Retinal pigment epithelial cell (primary cell): ENCODE results near the gene TRAK2.
A peak's percentile ranks its signal among the peaks of the same experiment; 100 is the strongest.

Source experiments
- DNase-seq: peaks from one replicate; pipeline ENCODE4 v3.0.0-alpha.2; 2010; ENCODE audit warnings: low read depth
- H3K4me3 ChIP-seq: 2 replicates; pipeline ENCODE4 v1.5.1; 2011; ENCODE audit warnings: mild to moderate bottlenecking, low read length, control low read depth, moderate library complexity
- CTCF ChIP-seq: conservative IDR thresholded peaks from 2 replicates; pipeline ENCODE4 v1.5.1; 2011; ENCODE audit warnings: low read depth, low read length, control low read depth, inconsistent platforms

The TRAK2 gene

GRCh38 chr2:201413143-201413542 is 38.1 kb downstream of the TRAK2 start:
- no peak overlapping the region for H3K4me3 ChIP-seq
- TF ChIP-seq CTCF, result peak; percentile 17
- no peak for DNase-seq

- no peak for DNase-seq
- TF ChIP-seq CTCF, result no peak
- no peak overlapping the region for H3K4me3 ChIP-seq
These were observed 39.8 kb downstream of the TRAK2 start for GRCh38 chr2:201411421-201411820.

GRCh38 chr2:201408931-201409330 is 42.3 kb downstream of the TRAK2 start:
- TF ChIP-seq CTCF, result no peak
- DNase-seq, result no peak
- H3K4me3 ChIP-seq, result no peak overlapping the region

DNA sequence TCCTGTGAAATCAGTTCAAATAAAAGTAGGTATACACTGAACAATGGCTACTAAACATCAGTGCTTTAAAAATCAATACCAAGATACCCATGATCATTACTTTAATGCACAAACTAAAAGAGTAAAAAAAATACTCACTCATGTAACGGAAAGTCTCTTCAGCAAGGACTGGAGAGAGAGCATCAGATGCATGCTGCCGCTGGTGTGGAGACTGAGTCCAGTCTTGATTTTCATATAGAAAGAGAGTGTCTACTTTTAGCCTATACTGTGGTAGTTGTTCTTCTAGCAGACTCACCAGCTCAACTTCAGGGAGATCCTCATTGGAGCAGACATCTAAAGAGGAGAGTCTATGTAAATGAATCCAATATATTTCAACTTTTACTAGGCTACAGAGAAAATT is 44.0 kb downstream of the TRAK2 start:
- DNase-seq, result no peak
- H3K4me3 ChIP-seq, result peak overlapping the region; percentile 45
- TF ChIP-seq CTCF, result no peak

- peak; percentile 82 for DNase-seq
- peak overlapping the region; percentile 45 for H3K4me3 ChIP-seq
- no peak for TF ChIP-seq CTCF
These were observed 45.1 kb downstream of the TRAK2 start for GRCh38 chr2:201406077-201406662.

- H3K4me3 ChIP-seq, result peak overlapping the region; percentile 4
- no peak for DNase-seq
- TF ChIP-seq CTCF, result no peak
These were observed 46.5 kb downstream of the TRAK2 start for GRCh38 chr2:201404699-201405280.

GRCh38 chr2:201403880-201404279 is 47.4 kb downstream of the TRAK2 start:
- peak; percentile 77 for DNase-seq
- no peak for TF ChIP-seq CTCF
- peak overlapping the region; percentile 11 for H3K4me3 ChIP-seq
